GM12891 (cell line): Measurements from ENCODE around the gene MPO.

Source experiments
- POLR2A ChIP-seq: IDR thresholded peaks from 2 replicates; pipeline ENCODE4 v1.6.1; 2011; ENCODE audit warnings: low read depth, low read length, control low read depth
- POLR2AphosphoS5 ChIP-seq: IDR thresholded peaks from 2 replicates; pipeline ENCODE4 v1.6.1; 2011; ENCODE audit warnings: low read depth, low read length, control low read depth
- SPI1 ChIP-seq: IDR thresholded peaks from 2 replicates; pipeline ENCODE4 v1.6.1; 2011; ENCODE audit warnings: low read depth, low read length, control low read depth

DNA sequence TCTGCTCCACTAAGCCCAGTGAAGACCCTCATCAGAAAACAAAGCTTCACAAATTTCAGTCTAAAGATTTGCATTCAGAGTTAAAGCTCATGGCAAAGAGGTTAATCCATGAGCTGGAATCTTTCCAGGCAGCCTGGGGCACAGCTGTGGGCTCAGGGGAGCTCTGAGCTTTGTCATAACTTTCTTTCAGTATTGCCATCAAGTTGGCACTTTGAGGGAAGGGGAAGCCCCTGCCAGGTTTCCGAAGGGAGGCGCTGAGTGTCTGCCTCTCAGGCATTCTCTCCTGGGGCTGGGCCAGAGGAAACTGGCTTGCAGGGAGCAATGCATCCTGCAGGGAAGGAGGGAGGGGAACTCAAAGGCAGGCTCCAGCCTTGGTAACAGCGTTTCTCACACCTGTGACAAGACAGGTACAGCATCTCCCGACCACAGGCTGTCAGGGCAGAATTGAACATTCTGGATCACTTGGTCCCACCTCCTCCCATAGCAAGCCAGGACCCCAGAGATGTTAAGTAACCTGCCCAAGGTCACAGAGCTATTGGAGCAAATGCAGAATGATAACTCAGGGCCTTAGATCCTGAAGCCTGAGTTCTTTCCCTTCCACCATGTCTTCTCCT lies 38.5 kb downstream of the MPO start:
- no peak for TF ChIP-seq POLR2A
- TF ChIP-seq POLR2AphosphoS5 = no peak
- TF ChIP-seq SPI1 = no peak
